B cell (primary cell): ENCODE measurements around the gene BMP6. TPM values are rescaled to one million over a fixed set of nuclear protein-coding genes. Genes with fewer than 3 reads are reported as not detected.

Experiments
- ATAC-seq: fragments of 200-7000 bp; cut with Tn5 transposase; one replicate; pipeline ENCODE4 v1.10.0; 2021; ENCODE audit warnings: low read depth, mild to moderate bottlenecking, moderate number of reproducible peaks, moderate library complexity
- CTCF ChIA-PET: fragments of 350-600 bp; sonication (Branson Sonifier 250); formaldehyde crosslinking; loops from one replicate; lab custom pipeline; 2021; ENCODE audit warnings: antibody characterized with exemption, inconsistent platforms; lab: Charles Lee
- POLR2A ChIA-PET: fragments of 350-600 bp; sonication (Branson Sonifier 250); formaldehyde crosslinking; loops from one replicate; lab custom pipeline; 2021; ENCODE audit warnings: antibody characterized with exemption; lab: Charles Lee
- DNase-seq: peaks from one replicate; pipeline ENCODE4 v3.0.0; 2013
- H2AFZ ChIP-seq: 2 replicates; pipeline ENCODE4 v1.6.1; 2012; ENCODE audit warnings: mild to moderate bottlenecking, low read depth, low read length; ENCODE audit not compliant: insufficient read depth, poor library complexity, severe bottlenecking
- H3K27ac ChIP-seq, 2 donors: 1 replicate in 1 of 2; 2 replicates in 1 of 2; pipeline ENCODE4 v1.5.1; 2012 to 2013; ENCODE audit warnings: low read length in 2 of 2, mild to moderate bottlenecking in 2 of 2, moderate library complexity in 1 of 2
- H3K27me3 ChIP-seq, 4 experiments: fragments of 200-600 bp in 1 of 4; sonication (generic) in 1 of 4; replicated peaks in 1 of 4; 1 replicate in 2 of 4; 2 replicates in 2 of 4; pipeline versions ENCODE4 v1.6.1 to v1.7.0; 2013 to 2016; ENCODE audit warnings: low read length in 3 of 4, mild to moderate bottlenecking in 2 of 4, mixed read lengths in 1 of 4, moderate library complexity in 1 of 4; ENCODE audit not compliant: insufficient read depth in 4 of 4, control insufficient read depth in 3 of 4; ENCODE audit errors: control extremely low read depth in 1 of 4
- H3K36me3 ChIP-seq, 2 experiments: replicated peaks in 1 of 2; 1 replicate in 1 of 2; 2 replicates in 1 of 2; pipeline versions ENCODE4 v1.6.1 to v1.7.1; 2013; ENCODE audit warnings: low read length in 1 of 2; ENCODE audit not compliant: insufficient read depth in 2 of 2, control insufficient read depth in 1 of 2; ENCODE audit errors: control extremely low read depth in 1 of 2, extremely low read depth in 1 of 2
- H3K4me1 ChIP-seq, 2 donors: fragments of 200-600 bp in 1 of 2; sonication (generic) in 1 of 2; 1 replicate in 1 of 2; 2 replicates in 1 of 2; pipeline versions ENCODE4 v1.5.1 to v1.6.1; 2013 to 2017; ENCODE audit warnings: low read length in 2 of 2; ENCODE audit not compliant: control insufficient read depth in 2 of 2, insufficient read depth in 2 of 2
- H3K4me2 ChIP-seq: replicated peaks from 2 replicates; pipeline ENCODE3; 2012; ENCODE audit warnings: mild to moderate bottlenecking, low read depth, low read length; ENCODE audit not compliant: poor library complexity, severe bottlenecking
- H3K4me3 ChIP-seq, 5 experiments: fragments of 200-600 bp in 1 of 5; sonication (generic) in 1 of 5; 1 replicate in 3 of 5; 2 replicates in 2 of 5; pipeline versions ENCODE4 v1.5.1 to v1.7.0; 2011 to 2016; ENCODE audit warnings: low read length in 4 of 5, mild to moderate bottlenecking in 4 of 5, low read depth in 2 of 5, control low read depth in 1 of 5, moderate library complexity in 1 of 5; ENCODE audit not compliant: insufficient read depth in 1 of 5; ENCODE audit errors: control extremely low read depth in 1 of 5, extremely low read depth in 1 of 5
- H3K79me2 ChIP-seq: fragments of 200-600 bp; sonication (generic); one replicate; pipeline ENCODE4 v1.6.0; 2016; ENCODE audit warnings: low read length; ENCODE audit not compliant: control insufficient read depth, insufficient read depth
- H3K9ac ChIP-seq: fragments of 200-600 bp; sonication (generic); 2 replicates; pipeline ENCODE4 v1.6.1; 2017; ENCODE audit warnings: mild to moderate bottlenecking, low read length, moderate library complexity
- H3K9me3 ChIP-seq, 3 donors: one replicate each; pipeline versions ENCODE4 v1.6.1 to v1.7.1; 2013; ENCODE audit warnings: low read length in 2 of 3; ENCODE audit not compliant: control insufficient read depth in 2 of 3, insufficient read depth in 1 of 3; ENCODE audit errors: control extremely low read depth in 1 of 3
- H4K20me1 ChIP-seq: 2 replicates; pipeline ENCODE4 v1.6.0; 2012; ENCODE audit warnings: mild to moderate bottlenecking, low read length; ENCODE audit not compliant: insufficient read depth, control insufficient read depth, poor library complexity, severe bottlenecking
- H3K27ac Mint-ChIP-seq: one replicate; pipeline ENCODE4 v1.8.0; 2021; ENCODE audit warnings: mixed read lengths
- H3K27me3 Mint-ChIP-seq: one replicate; pipeline ENCODE4 v1.8.0; 2021; ENCODE audit warnings: mixed read lengths
- H3K4me1 Mint-ChIP-seq: one replicate; pipeline ENCODE4 v1.8.0; 2021; ENCODE audit warnings: mixed read lengths
- H3K4me3 Mint-ChIP-seq: one replicate; pipeline ENCODE4 v1.8.0; 2021; ENCODE audit warnings: mixed read lengths
- H3K9me3 Mint-ChIP-seq: one replicate; pipeline ENCODE4 v1.8.0; 2022; ENCODE audit warnings: mixed read lengths; ENCODE audit not compliant: insufficient read depth
- CTCF ChIP-seq: fragments of 200-600 bp; IDR thresholded peaks from one replicate; pipeline ENCODE4 v1.8.0; 2022; ENCODE audit warnings: antibody characterized with exemption, mild to moderate bottlenecking
- EZH2 ChIP-seq: IDR thresholded peaks from 2 replicates; pipeline ENCODE4 v1.6.1; 2012; ENCODE audit warnings: borderline replicate concordance, low read depth, mild to moderate bottlenecking, moderate library complexity, low read length; ENCODE audit not compliant: insufficient read depth, poor library complexity, severe bottlenecking
- WGBS: methylation state at CpG from one replicate; pipeline ENCODE4 v1.1.5; 2013; ENCODE audit warnings: missing lambda C conversion rate; ENCODE audit not compliant: insufficient coverage; 5-methylcytosine and 5-hydroxymethylcytosine counted together
- intact Hi-C: fragments of 100-400 bp; cut with micrococcal nuclease; formaldehyde crosslinking; loops from one replicate; pipeline ENCODE4 v1.10.0; 2022
- polyA plus RNA-seq: library from polyadenylated mRNA; depleted of rRNA; stranded (reverse); fragments of >200 nt; gene quantifications from 2 replicates; pipeline ENCODE4 v1.2.3, GENCODE V29; 2012
- total RNA-seq, 2 donors: library from RNA; stranded (reverse); fragments of 120-200 nt in 1 of 2; gene quantifications; 1 replicate in 1 of 2; 2 replicates in 1 of 2; pipeline versions ENCODE4 v1.2.3 to v1.2.4, GENCODE V29; 2013 to 2022

Gene BMP6
- total and polyA plus RNA-seq, 2 donors (not counting 1 experiment from before 2014, with no cell fraction given): 0.43 to 2.9 TPM

- WGBS: 88% methylated on average over 2 of the region's 8 CpGs
Measured at GRCh38 chr6:7919871-7920270, 194.0 kb downstream of the BMP6 start.

DNA sequence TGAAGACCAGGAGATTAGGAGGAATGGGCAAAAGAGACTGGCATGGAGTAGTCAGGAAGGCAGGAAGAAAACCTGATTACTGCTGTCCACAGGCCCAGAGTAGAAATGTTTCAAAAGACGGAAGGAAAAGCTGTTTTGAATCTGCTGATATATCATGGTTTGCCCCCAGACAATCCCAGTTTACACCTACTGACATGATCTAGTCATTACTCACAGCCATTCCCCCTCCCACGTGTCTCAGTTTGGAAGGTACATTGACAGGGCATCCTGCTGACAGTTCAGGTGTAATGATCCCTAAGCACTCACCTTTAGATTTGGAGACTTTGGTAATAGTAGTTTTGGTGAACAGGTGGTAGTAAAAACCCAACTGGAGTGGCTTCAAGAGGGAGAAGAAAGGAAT, 194.5 kb downstream of the BMP6 start:
- Histone ChIP-seq H3K27me3 (no peaks in the 10 kb centered on the region), H3K4me3 (no peak overlapping the region), H3K79me2 (no peaks in the 10 kb centered on the region), H3K36me3 (no peaks in the 10 kb centered on the region), H3K9ac (no peak overlapping the region), H3K27ac (no peak overlapping the region), H3K4me1 (peaks cover 31 to 48% of the 10 kb centered on the region in 2 donors), H4K20me1 (no peaks in the 10 kb centered on the region), H3K4me2 (no peak overlapping the region), H3K9me3 (peaks cover 0 to 5% (median under 1%) of the 10 kb centered on the region in 3 donors), H2AFZ (no peak overlapping the region)
- Mint-ChIP-seq H3K4me3 (no peak overlapping the region), H3K9me3 (peaks cover 5% of the 10 kb centered on the region), H3K4me1 (peaks cover 19% of the 10 kb centered on the region), H3K27ac (no peak overlapping the region), H3K27me3 (no peaks in the 10 kb centered on the region)
- ChIA-PET CTCF (no interaction called here), POLR2A (no interaction called here)
- WGBS: 100% methylated on average over 1 of the region's 2 CpGs
- DNase-seq (no peak), ATAC-seq (no peak)
- intact Hi-C loops: no loop called here
- TF ChIP-seq EZH2: no peak
- no peak for TF ChIP-seq CTCF

More at GRCh38 chr6:7919871-7920270, 194.0 kb downstream of the BMP6 start:
- H3K27ac Mint-ChIP-seq: no peak overlapping the region
- no peak overlapping the region for H3K4me2 ChIP-seq
- H3K4me3 Mint-ChIP-seq: no peak overlapping the region
- DNase-seq (no peak), ATAC-seq (no peak)
- no peaks in the 10 kb centered on the region for H3K27me3 Mint-ChIP-seq
- H4K20me1 ChIP-seq: no peaks in the 10 kb centered on the region
- H3K4me1 Mint-ChIP-seq: peaks cover 19% of the 10 kb centered on the region
- peaks cover 37 to 54% of the 10 kb centered on the region in 2 donors for H3K4me1 ChIP-seq
- ChIA-PET CTCF (no interaction called here), POLR2A (no interaction called here)
- H2AFZ ChIP-seq: no peak overlapping the region
- H3K4me3 ChIP-seq: no peak overlapping the region
- intact Hi-C loops: loop anchor here (5.0 to 10.0 kb wide), 2 partner anchors 77 to 195 kb away; partner anchors contain the start of gene BMP6
- no peaks in the 10 kb centered on the region for H3K79me2 ChIP-seq
- H3K9me3 Mint-ChIP-seq: peaks cover 3% of the 10 kb centered on the region
- TF ChIP-seq CTCF: no peak
- no peak for TF ChIP-seq EZH2
- H3K36me3 ChIP-seq: no peaks in the 10 kb centered on the region
- H3K27ac ChIP-seq: no peak overlapping the region
- H3K9ac ChIP-seq: no peak overlapping the region
- peaks cover 0 to 3% (median 0%) of the 10 kb centered on the region in 3 donors for H3K9me3 ChIP-seq
- no peaks in the 10 kb centered on the region for H3K27me3 ChIP-seq
